Liver (tissue), 3 donors: ENCODE measurements around the gene RPL10.

ENCODE experiments used
- ATF3 ChIP-seq: IDR thresholded peaks from 2 replicates; pipeline ENCODE4 v1.6.1; 2016; ENCODE audit warnings: antibody characterized with exemption
- CTCF ChIP-seq: fragments of 150-350 bp; IDR thresholded peaks from 2 replicates; pipeline ENCODE4 v1.5.1; 2017; ENCODE audit warnings: improper control_type of control experiment, low read depth, low read length; ENCODE audit not compliant: missing input control
- EGR1 ChIP-seq, 2 donors: IDR thresholded peaks; 2 replicates each; pipeline ENCODE4 v1.6.1; 2016 to 2018; ENCODE audit warnings: antibody characterized with exemption in 2 of 2, low read depth in 2 of 2
- FOXA1 ChIP-seq: IDR thresholded peaks from 2 replicates; pipeline ENCODE4 v1.6.1; 2016; ENCODE audit warnings: antibody characterized with exemption
- FOXA2 ChIP-seq: IDR thresholded peaks from 2 replicates; pipeline ENCODE4 v1.6.1; 2016; ENCODE audit warnings: antibody characterized with exemption
- GABPA ChIP-seq, 2 donors: IDR thresholded peaks in 1 of 2; conservative IDR thresholded peaks in 1 of 2; 2 replicates each; pipeline ENCODE4 v1.6.1; 2016; ENCODE audit warnings: antibody characterized with exemption in 2 of 2, mild to moderate bottlenecking in 1 of 2, moderate library complexity in 1 of 2
- HNF4A ChIP-seq, 2 donors: conservative IDR thresholded peaks; 2 replicates each; pipeline ENCODE4 v1.6.1; 2016; ENCODE audit warnings: antibody characterized with exemption in 2 of 2, mild to moderate bottlenecking in 2 of 2
- RAD21 ChIP-seq, 2 donors: IDR thresholded peaks; 2 replicates each; pipeline ENCODE4 v1.6.1; 2016; ENCODE audit warnings: antibody characterized with exemption in 2 of 2, mild to moderate bottlenecking in 2 of 2
- RXRA ChIP-seq, 2 donors: IDR thresholded peaks; 2 replicates each; pipeline ENCODE4 v1.6.1; 2017 to 2018; ENCODE audit warnings: antibody characterized with exemption in 2 of 2, mild to moderate bottlenecking in 1 of 2
- YY1 ChIP-seq: IDR thresholded peaks from 2 replicates; pipeline ENCODE4 v1.6.1; 2016; ENCODE audit warnings: antibody characterized with exemption, mild to moderate bottlenecking
- TF ChIP-seq, protein P1 (sequence below): IDR thresholded peaks from 2 replicates; pipeline ENCODE4 v1.6.1; 2016; ENCODE audit warnings: antibody characterized with exemption
- donor health status: healthy.
- donor health status: healthy.

DNA sequence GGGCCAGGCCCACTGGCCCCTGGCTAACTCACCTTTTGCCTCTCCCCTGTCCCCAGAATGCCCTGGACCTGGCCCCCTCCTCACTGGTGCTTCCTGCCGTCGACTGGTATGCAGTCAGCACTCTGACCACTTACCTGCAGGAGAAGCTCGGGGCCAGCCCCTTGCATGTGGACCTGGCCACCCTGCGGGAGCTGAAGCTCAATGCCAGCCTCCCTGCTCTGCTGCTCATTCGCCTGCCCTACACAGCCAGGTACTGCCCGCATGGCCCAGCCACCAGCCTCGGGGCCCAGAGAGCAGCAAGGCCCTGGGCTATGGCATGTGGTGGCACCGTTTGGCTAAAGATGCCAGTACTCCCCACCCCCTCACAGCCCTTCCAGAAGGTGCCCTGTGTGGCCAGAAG lies 34.0 kb downstream of the RPL10 start:
- TF ChIP-seq ATF3 (no peak), GABPA (IDR thresholded peaks at IDR 0.05 in 1 of 2, conservative IDR thresholded peaks at IDR 0.05 in 1 of 2) (no peak), CTCF (no peak), RXRA (IDR thresholded peaks at IDR 0.05) (no peak), FOXA2 (no peak), RAD21 (IDR thresholded peaks at IDR 0.05) (no peak), YY1 (no peak), EGR1 (IDR thresholded peaks at IDR 0.05; ENCODE audit: low read depth in 2 of 2) (no peak), HNF4A (conservative IDR thresholded peaks at IDR 0.05) (no peak), FOXA1 (no peak)
- TF ChIP-seq, protein P1, sequence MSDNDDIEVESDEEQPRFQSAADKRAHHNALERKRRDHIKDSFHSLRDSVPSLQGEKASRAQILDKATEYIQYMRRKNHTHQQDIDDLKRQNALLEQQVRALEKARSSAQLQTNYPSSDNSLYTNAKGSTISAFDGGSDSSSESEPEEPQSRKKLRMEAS = no peak
